NCI-H1694 treated with DMSO at 0.1 percent for 48 hours (cell line): Measurements from ENCODE around the gene SLC7A7.
"Not testable (repeated sequence)": the region's sequence is repeated elsewhere in the genome, so short reads cannot be mapped to it uniquely, and the experiment has no call there.

Experiments used
- DNase-seq: peaks from one replicate; lab custom pipeline; 2025; lab: John Stamatoyannopoulos, UW

Gene SLC7A7

GRCh38 chr14:22814941-22815713, at the start of gene SLC7A7:
TSS of gene SLC7A7 (minus strand) at chr14:22815435. CDS start at chr14:22813398, 2,037 bp downstream.
- no peak for DNase-seq

GRCh38 chr14:22864979-22865378, 49.7 kb upstream of the SLC7A7 start:
- DNase-seq, result no peak

- no peak for DNase-seq
Measured at GRCh38 chr14:22861651-22862050, 46.4 kb upstream of the SLC7A7 start.

GRCh38 chr14:22860377-22860776, 45.1 kb upstream of the SLC7A7 start:
- not testable (repeated sequence) for DNase-seq

GRCh38 chr14:22856428-22856827, 41.2 kb upstream of the SLC7A7 start:
- DNase-seq, result no peak

GRCh38 chr14:22854963-22855724, 39.9 kb upstream of the SLC7A7 start:
- DNase-seq, result no peak

- not testable (repeated sequence) for DNase-seq
Measured at GRCh38 chr14:22854296-22854695, 39.1 kb upstream of the SLC7A7 start.

- peak; percentile 80 for DNase-seq
Measured at GRCh38 chr14:22852940-22853767, 37.9 kb upstream of the SLC7A7 start.

GRCh38 chr14:22852599-22852939, 37.3 kb upstream of the SLC7A7 start:
- DNase-seq, result no peak

- not testable (repeated sequence) for DNase-seq
Measured at GRCh38 chr14:22852178-22852577, 36.9 kb upstream of the SLC7A7 start.

GRCh38 chr14:22850944-22851764, 35.9 kb upstream of the SLC7A7 start:
- no peak for DNase-seq

- DNase-seq, result no peak
Measured at GRCh38 chr14:22849212-22849819, 34.1 kb upstream of the SLC7A7 start.

- peak; percentile 22 for DNase-seq
Measured at GRCh38 chr14:22848351-22849164, 33.3 kb upstream of the SLC7A7 start.

GRCh38 chr14:22847661-22848341, 32.6 kb upstream of the SLC7A7 start:
- DNase-seq, result no peak

GRCh38 chr14:22846811-22847307, 31.6 kb upstream of the SLC7A7 start:
- DNase-seq, result no peak

GRCh38 chr14:22845821-22846625, 30.8 kb upstream of the SLC7A7 start:
- no peak for DNase-seq

GRCh38 chr14:22845103-22845394, 29.8 kb upstream of the SLC7A7 start:
- no peak for DNase-seq

- DNase-seq, result no peak
Measured at GRCh38 chr14:22844221-22845102, 29.2 kb upstream of the SLC7A7 start.
